SU-DHL-6 (cell line): ENCODE measurements around the gene ACTMAP.

ENCODE experiments used
- H2AFZ ChIP-seq: fragments of 200-600 bp; sonication (generic); 2 replicates; pipeline ENCODE4 v1.6.1; 2014; ENCODE audit warnings: low read depth, mild to moderate bottlenecking, moderate library complexity, mixed read lengths, antibody characterized with exemption, low read length; ENCODE audit not compliant: severe bottlenecking
- H3F3A ChIP-seq: fragments of 200-600 bp; shearing (Covaris generic); 2 replicates; pipeline ENCODE4 v1.6.0; 2016; ENCODE audit warnings: antibody characterized with exemption, mild to moderate bottlenecking; ENCODE audit not compliant: insufficient read depth
- H3K27ac ChIP-seq: fragments of 200-600 bp; sonication (generic); 2 replicates; pipeline ENCODE4 v1.5.1; 2016; ENCODE audit warnings: low read depth, mild to moderate bottlenecking, low read length, moderate library complexity, mixed read lengths
- H3K27me3 ChIP-seq: fragments of 200-600 bp; sonication (generic), shearing (Covaris generic); 2 replicates; pipeline ENCODE4 v1.6.0; 2014; ENCODE audit warnings: mild to moderate bottlenecking, low read length
- H3K36me3 ChIP-seq: fragments of 200-600 bp; sonication (generic); 2 replicates; pipeline ENCODE4 v1.6.1; 2014; ENCODE audit warnings: mild to moderate bottlenecking, low read length, mixed read lengths
- H3K4me2 ChIP-seq: fragments of 300-600, 200-600 bp; shearing (Covaris generic), sonication (generic); 2 replicates; pipeline ENCODE4 v1.6.0; 2014; ENCODE audit warnings: low read length, low read depth, mild to moderate bottlenecking; ENCODE audit not compliant: poor library complexity, severe bottlenecking
- H3K4me3 ChIP-seq: fragments of 200-600 bp; sonication (generic); 2 replicates; pipeline ENCODE4 v1.5.1; 2014; ENCODE audit warnings: antibody characterized with exemption, low read length, mild to moderate bottlenecking, mixed read lengths; ENCODE audit not compliant: insufficient read depth, poor library complexity, severe bottlenecking
- H3K79me2 ChIP-seq: fragments of 200-600 bp; sonication (generic); 2 replicates; pipeline ENCODE4 v1.6.1; 2014; ENCODE audit warnings: mild to moderate bottlenecking, low read length, moderate library complexity; ENCODE audit not compliant: insufficient read depth
- H3K9ac ChIP-seq: fragments of 200-600 bp; sonication (generic); 2 replicates; pipeline ENCODE4 v1.7.0; 2014; ENCODE audit warnings: mild to moderate bottlenecking, low read length
- H3K9me2 ChIP-seq: fragments of 200-600 bp; sonication (generic); replicated peaks from 2 replicates; pipeline ENCODE4 v1.6.1; 2014; ENCODE audit warnings: low read length; ENCODE audit not compliant: insufficient read depth
- H3K9me3 ChIP-seq: fragments of 200-600 bp; sonication (generic); 2 replicates; pipeline ENCODE4 v1.6.1; 2014; ENCODE audit warnings: low read length, mixed read lengths; ENCODE audit not compliant: insufficient read depth
- H4K20me1 ChIP-seq: fragments of 200-600 bp; sonication (generic); 2 replicates; pipeline ENCODE4 v1.6.1; 2014; ENCODE audit warnings: low read depth, mild to moderate bottlenecking, antibody characterized with exemption, low read length, moderate library complexity, mixed read lengths
- EZH2phosphoT487 ChIP-seq: fragments of 200-600 bp; sonication (generic), shearing (Covaris generic); conservative IDR thresholded peaks from 2 replicates; pipeline ENCODE4 v1.6.1; 2018; ENCODE audit warnings: mild to moderate bottlenecking, antibody characterized with exemption, low read length, moderate library complexity, mixed read lengths
- TF ChIP-seq, protein P1 (sequence below): fragments of 200-600 bp; sonication (generic); IDR thresholded peaks from one replicate; pipeline ENCODE4 v1.5.1; 2017; ENCODE audit warnings: antibody characterized with exemption, mild to moderate bottlenecking, low read length, moderate library complexity; ENCODE audit not compliant: insufficient read depth, poor library complexity, severe bottlenecking

ACTMAP gene

DNA sequence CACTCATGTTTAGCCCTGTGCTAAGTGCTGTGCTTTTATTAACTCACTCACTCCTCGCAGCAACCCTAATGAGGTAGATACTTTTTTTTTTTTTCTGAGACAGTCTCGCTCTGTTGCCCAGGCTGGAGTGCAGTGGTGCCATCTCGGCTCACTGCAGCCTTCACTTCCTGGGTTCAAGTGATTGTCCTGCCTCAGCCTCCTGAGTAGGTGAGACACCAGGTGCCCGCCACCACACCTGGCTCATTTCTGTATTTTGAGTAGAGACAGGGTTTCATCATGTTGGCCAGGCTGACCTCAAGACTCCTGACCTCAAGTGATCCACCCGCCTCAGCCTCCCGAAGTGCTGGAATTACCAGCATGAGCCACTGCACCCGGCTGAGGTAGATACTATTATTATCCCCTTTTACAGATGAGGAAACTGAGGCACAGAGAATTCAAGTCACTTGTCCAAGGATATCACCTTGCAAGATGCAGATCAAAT is 30.8 kb downstream of the ACTMAP start:
- Histone ChIP-seq H3K4me3 (peak overlapping the region; percentile 69), H3K4me2 (peak overlapping the region; percentile 86), H3K27ac (peak overlapping the region; percentile 73), H2AFZ (no peak overlapping the region), H3K9ac (peak overlapping the region; percentile 67), H3F3A (peaks cover 19% of the 10 kb centered on the region), H3K36me3 (no peaks in the 10 kb centered on the region), H4K20me1 (no peaks in the 10 kb centered on the region), H3K9me3 (no peaks in the 10 kb centered on the region), H3K79me2 (peaks cover 21% of the 10 kb centered on the region), H3K9me2 (no peaks in the 10 kb centered on the region), H3K27me3 (no peaks in the 10 kb centered on the region)
- no peak for TF ChIP-seq EZH2phosphoT487
- TF ChIP-seq, protein P1, sequence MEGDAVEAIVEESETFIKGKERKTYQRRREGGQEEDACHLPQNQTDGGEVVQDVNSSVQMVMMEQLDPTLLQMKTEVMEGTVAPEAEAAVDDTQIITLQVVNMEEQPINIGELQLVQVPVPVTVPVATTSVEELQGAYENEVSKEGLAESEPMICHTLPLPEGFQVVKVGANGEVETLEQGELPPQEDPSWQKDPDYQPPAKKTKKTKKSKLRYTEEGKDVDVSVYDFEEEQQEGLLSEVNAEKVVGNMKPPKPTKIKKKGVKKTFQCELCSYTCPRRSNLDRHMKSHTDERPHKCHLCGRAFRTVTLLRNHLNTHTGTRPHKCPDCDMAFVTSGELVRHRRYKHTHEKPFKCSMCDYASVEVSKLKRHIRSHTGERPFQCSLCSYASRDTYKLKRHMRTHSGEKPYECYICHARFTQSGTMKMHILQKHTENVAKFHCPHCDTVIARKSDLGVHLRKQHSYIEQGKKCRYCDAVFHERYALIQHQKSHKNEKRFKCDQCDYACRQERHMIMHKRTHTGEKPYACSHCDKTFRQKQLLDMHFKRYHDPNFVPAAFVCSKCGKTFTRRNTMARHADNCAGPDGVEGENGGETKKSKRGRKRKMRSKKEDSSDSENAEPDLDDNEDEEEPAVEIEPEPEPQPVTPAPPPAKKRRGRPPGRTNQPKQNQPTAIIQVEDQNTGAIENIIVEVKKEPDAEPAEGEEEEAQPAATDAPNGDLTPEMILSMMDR, result no peak

DNA sequence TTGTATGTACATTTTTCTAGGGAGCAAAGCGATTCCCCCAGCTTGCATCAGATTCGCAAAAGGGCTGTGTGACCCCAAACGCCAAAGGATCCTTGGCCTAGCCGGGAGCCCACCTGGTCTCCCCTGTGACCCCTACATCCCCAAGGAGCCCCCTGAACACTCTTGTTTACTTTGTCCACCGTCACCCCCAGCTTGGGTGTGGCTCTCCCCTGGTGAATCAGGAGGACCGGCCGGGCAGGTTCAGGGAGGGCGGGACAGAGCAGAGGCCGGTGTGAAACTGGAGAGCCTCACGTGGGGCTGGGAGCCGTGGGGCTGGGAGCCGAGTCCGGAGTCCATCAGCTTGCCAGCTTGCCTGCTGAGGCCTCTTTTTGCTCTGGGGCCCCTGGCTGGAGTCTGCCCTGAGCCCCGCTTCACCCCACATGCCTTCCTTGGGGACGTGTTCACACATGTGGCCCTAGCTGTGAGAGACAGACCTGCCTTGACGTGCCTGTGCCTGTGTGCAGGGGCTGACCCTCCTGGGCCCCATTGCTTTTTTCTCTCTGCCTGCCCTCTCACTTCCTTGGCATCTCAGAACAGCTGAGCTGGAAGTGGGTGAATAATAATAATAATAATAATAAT is 31.4 kb downstream of the ACTMAP start:
- no peaks in the 10 kb centered on the region for H3K36me3 ChIP-seq
- H3K79me2 ChIP-seq, result peaks cover 21% of the 10 kb centered on the region
- H3K27ac ChIP-seq, result peak overlapping the region; percentile 73

DNA sequence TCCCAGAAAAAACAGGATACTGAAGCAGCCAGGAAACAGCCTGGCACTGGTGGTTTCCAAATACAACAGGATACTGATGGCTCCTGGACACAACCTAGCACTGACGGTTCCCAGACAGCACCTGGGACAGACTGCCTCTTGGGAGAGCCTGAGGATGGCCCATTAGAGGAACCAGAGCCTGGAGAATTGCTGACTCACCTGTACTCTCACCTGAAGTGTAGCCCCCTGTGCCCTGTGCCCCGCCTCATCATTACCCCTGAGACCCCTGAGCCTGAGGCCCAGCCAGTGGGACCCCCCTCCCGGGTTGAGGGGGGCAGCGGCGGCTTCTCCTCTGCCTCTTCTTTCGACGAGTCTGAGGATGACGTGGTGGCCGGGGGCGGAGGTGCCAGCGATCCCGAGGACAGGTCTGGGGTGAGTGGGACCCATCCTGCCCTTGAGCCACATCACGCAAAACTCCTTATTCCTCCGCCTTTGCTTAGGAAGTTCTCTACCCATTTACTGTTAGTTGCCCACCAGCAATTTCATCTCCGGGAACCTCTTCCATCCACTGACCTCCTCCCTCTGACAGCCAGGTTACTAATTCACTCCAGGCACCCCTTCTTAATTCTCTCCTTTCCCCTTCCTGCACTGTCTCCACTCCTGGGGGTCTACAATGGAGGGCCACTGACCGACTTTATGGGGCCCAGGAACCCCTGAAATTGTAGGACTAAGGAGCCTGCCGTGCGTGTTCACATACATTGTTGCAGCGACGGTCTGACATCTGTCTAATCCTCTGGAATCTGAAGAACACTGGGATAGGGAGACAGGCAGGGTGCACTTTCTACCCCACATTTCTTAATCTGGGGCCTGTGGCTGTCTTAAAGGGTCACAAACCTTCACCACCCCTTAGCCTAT is 32.1 kb downstream of the ACTMAP start:
- no peaks in the 10 kb centered on the region for H3K9me2 ChIP-seq
- peaks cover 19% of the 10 kb centered on the region for H3F3A ChIP-seq
- H3K27ac ChIP-seq, result peak overlapping the region; percentile 73
- no peak for TF ChIP-seq EZH2phosphoT487
- TF ChIP-seq, protein P1, result no peak
- peak overlapping the region; percentile 67 for H3K9ac ChIP-seq
- no peaks in the 10 kb centered on the region for H4K20me1 ChIP-seq
- no peaks in the 10 kb centered on the region for H3K27me3 ChIP-seq
- no peaks in the 10 kb centered on the region for H3K36me3 ChIP-seq
- H3K79me2 ChIP-seq, result peaks cover 21% of the 10 kb centered on the region
- H3K4me3 ChIP-seq, result peak overlapping the region; percentile 69
- H3K4me2 ChIP-seq, result peak overlapping the region; percentile 86
- H2AFZ ChIP-seq, result peak overlapping the region; percentile 91
- no peaks in the 10 kb centered on the region for H3K9me3 ChIP-seq

More for the DNA sequence above, 31.4 kb downstream of the ACTMAP start:
- Histone ChIP-seq H3F3A (peaks cover 19% of the 10 kb centered on the region), H4K20me1 (no peaks in the 10 kb centered on the region), H3K27me3 (no peaks in the 10 kb centered on the region), H3K4me2 (peak overlapping the region; percentile 86), H3K4me3 (peak overlapping the region; percentile 69), H3K9me2 (no peaks in the 10 kb centered on the region), H3K9me3 (no peaks in the 10 kb centered on the region), H2AFZ (peak overlapping the region; percentile 91), H3K9ac (peak overlapping the region; percentile 67)
- TF ChIP-seq, protein P1, result no peak
- no peak for TF ChIP-seq EZH2phosphoT487
